Caco-2 (cell line): ENCODE results near the gene ADGRB2. TPM values are rescaled to one million over a fixed set of nuclear protein-coding genes. Genes with fewer than 3 reads are reported as not detected.

Experiments
- BruUV-seq: library from RNA; stranded (reverse); fragments of 400-500 nt; replicated peaks from 2 replicates; lab custom pipeline; 2021; lab: Mats Ljungman, UMichigan
- CTCF ChIA-PET: fragments of 300-600 bp; sonication (Branson Sonifier 250); formaldehyde crosslinking; loops from one replicate; lab custom pipeline; 2022; ENCODE audit warnings: antibody characterized with exemption; lab: Charles Lee
- POLR2A ChIA-PET: fragments of 300-600 bp; sonication (Branson Sonifier 250); formaldehyde crosslinking; loops from one replicate; lab custom pipeline; 2022; ENCODE audit warnings: antibody characterized with exemption; lab: Charles Lee
- DNase-seq, 2 experiments: peaks; one replicate each; pipeline versions ENCODE4 v3.0.0 to v3.0.0-alpha.2; 2020 to 2022
- H3K27me3 ChIP-seq: replicated peaks from 2 replicates; pipeline ENCODE4 v1.6.0; 2011; ENCODE audit warnings: low read length; ENCODE audit not compliant: control insufficient read depth, insufficient read depth
- H3K36me3 ChIP-seq: 2 replicates; pipeline ENCODE4 v1.5.1; 2011; ENCODE audit warnings: low read length; ENCODE audit not compliant: control insufficient read depth, insufficient read depth
- H3K4me1 ChIP-seq: fragments of 250-450 bp; sonication (Bioruptor Pico); 2 replicates; pipeline ENCODE4 v1.5.1; 2020; ENCODE audit warnings: mild to moderate bottlenecking
- H3K4me3 ChIP-seq: 2 replicates; pipeline ENCODE4 v1.5.1; 2011; ENCODE audit warnings: low read depth, mild to moderate bottlenecking, control low read depth, low read length
- H3K9me3 ChIP-seq: fragments of 250-450 bp; sonication (Bioruptor Pico); 2 replicates; pipeline ENCODE4 v1.5.1; 2020; ENCODE audit warnings: mild to moderate bottlenecking, moderate library complexity
- H3K27ac Mint-ChIP-seq: one replicate; pipeline ENCODE4 v1.8.0; 2022; ENCODE audit warnings: mixed read lengths; ENCODE audit not compliant: unreplicated experiment
- H3K27me3 Mint-ChIP-seq: one replicate; pipeline ENCODE4 v1.8.0; 2022; ENCODE audit warnings: mixed read lengths; ENCODE audit not compliant: insufficient read depth, unreplicated experiment
- H3K36me3 Mint-ChIP-seq: one replicate; pipeline ENCODE4 v1.8.0; 2022; ENCODE audit warnings: mild to moderate bottlenecking, mixed read lengths; ENCODE audit not compliant: insufficient read depth, unreplicated experiment
- H3K4me1 Mint-ChIP-seq: one replicate; pipeline ENCODE4 v1.8.0; 2022; ENCODE audit warnings: low read depth, mixed read lengths; ENCODE audit not compliant: unreplicated experiment
- H3K4me3 Mint-ChIP-seq: one replicate; pipeline ENCODE4 v1.8.0; 2022; ENCODE audit warnings: mild to moderate bottlenecking, moderate library complexity, mixed read lengths; ENCODE audit not compliant: unreplicated experiment
- H3K9me3 Mint-ChIP-seq: one replicate; pipeline ENCODE4 v1.8.0; 2022; ENCODE audit warnings: mixed read lengths; ENCODE audit not compliant: unreplicated experiment
- intact Hi-C: fragments of 100-400 bp; cut with micrococcal nuclease; formaldehyde crosslinking; loops from one replicate; pipeline ENCODE4 v1.10.0; 2022; ENCODE audit not compliant: unreplicated experiment
- total RNA-seq: library from RNA; stranded (reverse); gene quantifications from 2 replicates; pipeline ENCODE4 v1.2.3, GENCODE V29; 2022
- TF ChIP-seq, protein P1 (sequence below), 2 experiments: fragments of 200-600 bp in 1 of 2; IDR thresholded peaks; 1 replicate in 1 of 2; 2 replicates in 1 of 2; pipeline versions ENCODE4 v1.5.1 to v1.8.0; 2011 to 2022; ENCODE audit warnings: antibody characterized with exemption in 1 of 2, control low read depth in 1 of 2, inconsistent platforms in 1 of 2, low read depth in 1 of 2, low read length in 1 of 2, mild to moderate bottlenecking in 1 of 2, moderate library complexity in 1 of 2; ENCODE audit not compliant: insufficient read depth in 1 of 2, severe bottlenecking in 1 of 2, unreplicated experiment in 1 of 2

Gene ADGRB2
- total RNA-seq, 1 experiment from 2014 or later = 2.2 TPM

DNA sequence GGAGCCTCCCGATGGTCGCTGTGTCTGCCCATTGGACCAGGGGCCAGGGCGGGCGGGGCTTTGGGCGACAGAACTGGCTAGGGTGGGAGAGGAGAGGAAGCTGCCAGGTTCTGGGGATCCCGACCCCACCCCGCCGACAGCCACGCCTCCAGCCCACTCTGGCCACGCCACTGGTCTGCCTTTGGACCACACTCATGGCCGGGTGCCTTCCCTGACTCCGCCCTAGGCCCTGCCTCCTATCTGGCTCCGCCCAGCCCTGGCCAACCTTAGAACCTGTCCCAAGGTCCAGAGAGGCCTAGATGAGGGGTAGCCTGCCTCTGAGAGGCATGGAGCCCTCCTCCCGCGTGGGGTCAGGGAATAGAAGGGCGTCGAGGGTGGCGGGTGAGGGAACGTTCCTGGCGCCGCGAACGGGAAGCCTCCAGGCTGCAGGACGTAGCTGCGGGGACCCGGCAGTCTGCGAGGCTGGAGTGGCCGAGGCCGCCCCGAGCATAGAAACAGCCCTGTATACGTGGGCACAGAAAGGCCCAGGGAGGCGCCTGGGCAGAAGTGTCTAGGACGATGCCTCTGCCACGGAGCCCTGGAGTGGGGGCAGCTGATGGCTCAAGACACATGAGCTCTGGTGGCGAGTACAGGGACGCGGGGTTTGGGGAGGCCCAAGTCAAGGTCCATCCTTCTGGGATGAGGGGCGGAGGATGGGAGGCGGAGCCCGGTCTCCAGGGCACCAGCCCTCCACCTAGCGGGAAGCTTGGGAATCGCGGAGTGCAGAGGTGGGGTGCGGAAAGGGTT is 48.9 kb downstream of the ADGRB2 start:
- Histone ChIP-seq H3K4me3 (peak overlapping the region; percentile 43), H3K9me3 (no peaks in the 10 kb centered on the region), H3K4me1 (peaks cover 23% of the 10 kb centered on the region), H3K36me3 (no peaks in the 10 kb centered on the region), H3K27me3 (no peaks in the 10 kb centered on the region)
- TF ChIP-seq, protein P1, sequence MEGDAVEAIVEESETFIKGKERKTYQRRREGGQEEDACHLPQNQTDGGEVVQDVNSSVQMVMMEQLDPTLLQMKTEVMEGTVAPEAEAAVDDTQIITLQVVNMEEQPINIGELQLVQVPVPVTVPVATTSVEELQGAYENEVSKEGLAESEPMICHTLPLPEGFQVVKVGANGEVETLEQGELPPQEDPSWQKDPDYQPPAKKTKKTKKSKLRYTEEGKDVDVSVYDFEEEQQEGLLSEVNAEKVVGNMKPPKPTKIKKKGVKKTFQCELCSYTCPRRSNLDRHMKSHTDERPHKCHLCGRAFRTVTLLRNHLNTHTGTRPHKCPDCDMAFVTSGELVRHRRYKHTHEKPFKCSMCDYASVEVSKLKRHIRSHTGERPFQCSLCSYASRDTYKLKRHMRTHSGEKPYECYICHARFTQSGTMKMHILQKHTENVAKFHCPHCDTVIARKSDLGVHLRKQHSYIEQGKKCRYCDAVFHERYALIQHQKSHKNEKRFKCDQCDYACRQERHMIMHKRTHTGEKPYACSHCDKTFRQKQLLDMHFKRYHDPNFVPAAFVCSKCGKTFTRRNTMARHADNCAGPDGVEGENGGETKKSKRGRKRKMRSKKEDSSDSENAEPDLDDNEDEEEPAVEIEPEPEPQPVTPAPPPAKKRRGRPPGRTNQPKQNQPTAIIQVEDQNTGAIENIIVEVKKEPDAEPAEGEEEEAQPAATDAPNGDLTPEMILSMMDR (IDR thresholded peaks at IDR 0.05; ENCODE audit: insufficient read depth in 1 of 2, low read depth in 1 of 2, low read length in 1 of 2, severe bottlenecking in 1 of 2, unreplicated experiment in 1 of 2) = peak; percentile 60 to 66
- peak; percentile 79 to 90 for DNase-seq
- Mint-ChIP-seq H3K9me3 (no peaks in the 10 kb centered on the region), H3K4me1 (peaks cover 11% of the 10 kb centered on the region), H3K36me3 (peaks cover 11% of the 10 kb centered on the region), H3K27ac (peak overlapping the region; percentile 67), H3K27me3 (no peaks in the 10 kb centered on the region), H3K4me3 (peak overlapping the region; percentile 89)
- intact Hi-C loops = loop anchor here (1.0 kb wide), 1 partner anchor 73 kb away; no protein-coding TSS in a partner anchor
- ChIA-PET POLR2A (interaction anchor here (0.7 to 0.8 kb wide), 2 partner anchors 70 to 71 kb away, joined by 3 to 4 read pairs; partner anchors contain the start of gene PEF1), CTCF (interaction anchor here (1.0 to 1.5 kb wide), 7 partner anchors 14 to 74 kb away, joined by 3 to 12 read pairs (median 3); no protein-coding TSS in a partner anchor)
- BruUV-seq = TSS peak; percentile 55

DNA sequence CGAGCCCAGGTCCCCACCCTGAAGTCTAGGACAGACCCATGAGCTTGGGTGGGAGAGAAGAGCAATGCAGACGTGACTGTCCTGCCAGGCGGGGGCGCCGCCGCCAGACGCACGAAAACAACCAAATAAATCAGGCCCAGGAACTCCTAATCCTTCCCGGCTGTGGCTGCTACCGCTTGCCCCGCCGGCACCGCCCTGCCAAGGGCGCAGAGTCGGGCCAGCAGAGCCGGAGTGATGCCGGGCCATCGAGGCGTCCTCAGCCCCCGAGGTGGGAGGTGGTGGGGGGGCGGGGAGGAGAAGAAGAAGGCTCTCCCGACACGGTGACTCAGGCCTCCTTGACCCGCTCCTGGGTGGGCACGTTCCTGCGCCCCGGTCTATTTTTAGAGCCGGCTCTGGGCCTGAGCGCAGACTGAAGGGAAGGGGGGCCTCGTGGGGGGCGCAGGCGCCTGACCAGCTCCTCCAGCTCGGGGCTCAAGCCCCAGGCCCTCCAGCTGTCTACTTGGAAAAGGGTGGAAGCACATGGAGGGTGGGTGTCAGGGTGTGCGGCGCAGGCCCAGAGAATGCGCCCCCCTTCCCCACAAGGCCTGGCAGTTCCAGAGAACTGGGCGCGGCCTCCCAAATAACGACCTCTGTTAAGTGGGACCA is 49.6 kb downstream of the ADGRB2 start:
- Mint-ChIP-seq H3K9me3 (no peaks in the 10 kb centered on the region), H3K36me3 (peaks cover 11% of the 10 kb centered on the region), H3K27ac (no peak overlapping the region), H3K4me3 (peak overlapping the region; percentile 89), H3K4me1 (peaks cover 11% of the 10 kb centered on the region), H3K27me3 (no peaks in the 10 kb centered on the region)
- DNase-seq = peak in 1 of 2 experiments; percentile 17
- CTCF ChIA-PET = interaction anchor here (0.8 to 1.5 kb wide), 5 partner anchors 11 to 249 kb away, joined by 3 to 6 read pairs (median 3); no protein-coding TSS in a partner anchor
- POLR2A ChIA-PET = no interaction called here
- TF ChIP-seq, protein P1 (IDR thresholded peaks at IDR 0.05; ENCODE audit: insufficient read depth in 1 of 2, low read depth in 1 of 2, low read length in 1 of 2, severe bottlenecking in 1 of 2, unreplicated experiment in 1 of 2) = peak in 1 of 2 experiments; percentile 20
- intact Hi-C loops = loop anchor here (1.0 kb wide), 1 partner anchor 74 kb away; no protein-coding TSS in a partner anchor
- no peaks in the 10 kb centered on the region for H3K36me3 ChIP-seq
- no peaks in the 10 kb centered on the region for H3K27me3 ChIP-seq
- no TSS peak for BruUV-seq
- H3K9me3 ChIP-seq = no peaks in the 10 kb centered on the region
- H3K4me1 ChIP-seq = peaks cover 23% of the 10 kb centered on the region
- peak overlapping the region; percentile 43 for H3K4me3 ChIP-seq

DNA sequence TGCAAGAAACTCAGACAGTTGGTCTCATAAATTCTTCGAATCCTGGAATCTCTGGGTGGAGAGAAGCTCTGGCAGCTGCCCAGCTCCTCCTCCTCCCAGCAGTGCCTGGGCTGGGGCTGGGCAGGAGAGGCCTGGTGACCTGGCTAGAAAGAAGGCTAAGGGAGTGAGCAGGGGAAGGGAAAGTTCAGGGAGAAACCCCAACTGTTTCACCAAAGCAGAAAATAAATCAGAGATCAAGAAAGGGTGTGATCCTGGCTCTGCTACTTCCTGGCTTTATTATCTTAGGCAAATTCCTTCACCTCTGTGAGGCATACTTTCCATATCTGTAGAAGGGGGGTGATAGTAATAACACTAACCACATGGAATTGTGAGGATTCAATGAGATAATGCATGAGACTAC is 51.5 kb downstream of the ADGRB2 start:
- peak in 1 of 2 experiments; percentile 20 for DNase-seq
- H3K9me3 ChIP-seq = no peaks in the 10 kb centered on the region
- intact Hi-C loops = no loop called here
- Mint-ChIP-seq H3K27ac (peak overlapping the region; percentile 69), H3K4me3 (peak overlapping the region; percentile 48), H3K4me1 (peaks cover 20% of the 10 kb centered on the region), H3K36me3 (peaks cover 11% of the 10 kb centered on the region), H3K9me3 (no peaks in the 10 kb centered on the region), H3K27me3 (no peaks in the 10 kb centered on the region)
- BruUV-seq = no TSS peak
- CTCF ChIA-PET = interaction anchor here (1.0 kb wide), 2 partner anchors 33 to 48 kb away, joined by 3 read pairs; no protein-coding TSS in a partner anchor
- POLR2A ChIA-PET = no interaction called here
- H3K4me3 ChIP-seq = no peak overlapping the region
- no peaks in the 10 kb centered on the region for H3K36me3 ChIP-seq
- TF ChIP-seq, protein P1 (IDR thresholded peaks at IDR 0.05; ENCODE audit: insufficient read depth in 1 of 2, low read depth in 1 of 2, low read length in 1 of 2, severe bottlenecking in 1 of 2, unreplicated experiment in 1 of 2) = no peak
- peaks cover 23% of the 10 kb centered on the region for H3K4me1 ChIP-seq
- H3K27me3 ChIP-seq = no peaks in the 10 kb centered on the region
